Endothelial cell of umbilical vein (primary cell): Measurements from ENCODE around the gene KIAA1549.

ENCODE experiments used
- EZH2 ChIP-seq: IDR thresholded peaks from 2 replicates; pipeline ENCODE4 v1.6.1; 2012; ENCODE audit warnings: borderline replicate concordance, low read depth, mild to moderate bottlenecking, moderate library complexity, low read length, inconsistent platforms; ENCODE audit not compliant: severe bottlenecking
- JUN ChIP-seq: IDR thresholded peaks from 2 replicates; pipeline ENCODE4 v1.6.1; 2011; ENCODE audit warnings: borderline replicate concordance, low read depth; ENCODE audit not compliant: insufficient read length, insufficient read depth
- POLR2A ChIP-seq: IDR thresholded peaks from 2 replicates; pipeline ENCODE4 v1.6.1; 2012; ENCODE audit warnings: low read depth, mild to moderate bottlenecking, control low read depth, low read length
- POLR2AphosphoS5 ChIP-seq: IDR thresholded peaks from 2 replicates; pipeline ENCODE4 v1.6.1; 2012; ENCODE audit warnings: low read depth, mild to moderate bottlenecking, control low read depth, low read length, moderate library complexity; ENCODE audit not compliant: insufficient read depth
- TF ChIP-seq, protein P1 (sequence below), 2 donors: IDR thresholded peaks; 1 replicate in 1 of 2; 2 replicates in 1 of 2; pipeline ENCODE4 v1.5.1; 2011; ENCODE audit warnings: low read length in 2 of 2, mild to moderate bottlenecking in 2 of 2, moderate library complexity in 2 of 2, control low read depth in 1 of 2, inconsistent platforms in 1 of 2, low read depth in 1 of 2; ENCODE audit not compliant: insufficient read depth in 1 of 2; ENCODE audit errors: extremely low read depth in 1 of 2
- TF ChIP-seq, protein P2 (sequence below): IDR thresholded peaks from 2 replicates; pipeline ENCODE4 v1.6.1; 2011; ENCODE audit not compliant: insufficient read depth, insufficient read length

DNA sequence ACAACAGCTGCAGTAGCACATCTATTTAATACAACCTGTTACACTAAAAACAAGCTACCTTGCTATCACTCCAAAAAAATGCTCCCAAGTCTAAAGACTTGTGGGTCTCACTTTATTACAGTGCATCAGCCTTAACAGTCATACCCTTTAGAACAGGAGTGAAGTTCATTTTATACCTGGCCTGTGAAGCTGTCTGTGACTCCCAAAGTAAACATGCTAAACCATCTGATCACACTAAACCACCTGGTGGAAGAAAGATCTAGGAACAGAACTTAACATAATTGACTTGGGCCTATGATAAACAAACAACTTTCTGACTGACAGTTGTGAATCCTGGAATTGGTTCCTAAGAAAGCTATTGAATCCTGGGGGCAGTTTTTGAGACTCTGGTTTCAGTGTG lies 102.3 kb downstream of the KIAA1549 start:
- no peak for TF ChIP-seq EZH2
- TF ChIP-seq, protein P1, sequence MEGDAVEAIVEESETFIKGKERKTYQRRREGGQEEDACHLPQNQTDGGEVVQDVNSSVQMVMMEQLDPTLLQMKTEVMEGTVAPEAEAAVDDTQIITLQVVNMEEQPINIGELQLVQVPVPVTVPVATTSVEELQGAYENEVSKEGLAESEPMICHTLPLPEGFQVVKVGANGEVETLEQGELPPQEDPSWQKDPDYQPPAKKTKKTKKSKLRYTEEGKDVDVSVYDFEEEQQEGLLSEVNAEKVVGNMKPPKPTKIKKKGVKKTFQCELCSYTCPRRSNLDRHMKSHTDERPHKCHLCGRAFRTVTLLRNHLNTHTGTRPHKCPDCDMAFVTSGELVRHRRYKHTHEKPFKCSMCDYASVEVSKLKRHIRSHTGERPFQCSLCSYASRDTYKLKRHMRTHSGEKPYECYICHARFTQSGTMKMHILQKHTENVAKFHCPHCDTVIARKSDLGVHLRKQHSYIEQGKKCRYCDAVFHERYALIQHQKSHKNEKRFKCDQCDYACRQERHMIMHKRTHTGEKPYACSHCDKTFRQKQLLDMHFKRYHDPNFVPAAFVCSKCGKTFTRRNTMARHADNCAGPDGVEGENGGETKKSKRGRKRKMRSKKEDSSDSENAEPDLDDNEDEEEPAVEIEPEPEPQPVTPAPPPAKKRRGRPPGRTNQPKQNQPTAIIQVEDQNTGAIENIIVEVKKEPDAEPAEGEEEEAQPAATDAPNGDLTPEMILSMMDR (IDR thresholded peaks at IDR 0.05; ENCODE audit: extremely low read depth in 1 of 2, insufficient read depth in 1 of 2, low read depth in 1 of 2, low read length in 2 of 2): no peak
- TF ChIP-seq JUN: no peak
- TF ChIP-seq, protein P2, sequence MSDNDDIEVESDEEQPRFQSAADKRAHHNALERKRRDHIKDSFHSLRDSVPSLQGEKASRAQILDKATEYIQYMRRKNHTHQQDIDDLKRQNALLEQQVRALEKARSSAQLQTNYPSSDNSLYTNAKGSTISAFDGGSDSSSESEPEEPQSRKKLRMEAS: no peak
- TF ChIP-seq POLR2AphosphoS5: no peak
- no peak for TF ChIP-seq POLR2A
